Panc1 (cell line): ENCODE data around the gene SIGLEC11. TPM values are rescaled to one million over a fixed set of nuclear protein-coding genes. Genes with fewer than 3 reads are reported as not detected.

Source experiments
- ATAC-seq: fragments of 200-7000 bp; cut with Tn5 transposase; 2 replicates; pipeline ENCODE4 v1.9.1; 2020; ENCODE audit warnings: mild to moderate bottlenecking, moderate library complexity
- BruUV-seq: library from RNA; stranded (reverse); fragments of 400-500 nt; replicated peaks from 2 replicates; lab custom pipeline; 2021; lab: Mats Ljungman, UMichigan
- CTCF ChIA-PET: fragments of 300-600 bp; sonication (Branson Sonifier 250); formaldehyde crosslinking; loops from one replicate; lab custom pipeline; 2022; ENCODE audit warnings: antibody characterized with exemption; lab: Charles Lee
- POLR2A ChIA-PET: fragments of 300-600 bp; sonication (Branson Sonifier 250); formaldehyde crosslinking; loops from one replicate; lab custom pipeline; 2022; ENCODE audit warnings: antibody characterized with exemption; lab: Charles Lee
- DNase-seq: peaks from one replicate; pipeline ENCODE4 v3.0.0-alpha.2; 2010; ENCODE audit warnings: low read depth, low spot score
- H3K27ac ChIP-seq: 2 replicates; pipeline ENCODE4 v1.5.1; 2011; ENCODE audit warnings: mild to moderate bottlenecking, low read length, inconsistent platforms
- H3K27me3 ChIP-seq: fragments of 200-500 bp; sonication (Bioruptor generic); 2 replicates; pipeline ENCODE4 v1.6.0; 2014; ENCODE audit warnings: low read length, inconsistent platforms; ENCODE audit not compliant: control insufficient read depth, insufficient read depth
- H3K36me3 ChIP-seq: fragments of 200-500 bp; sonication (Bioruptor generic); 2 replicates; pipeline ENCODE4 v1.5.1; 2014; ENCODE audit warnings: inconsistent platforms, mild to moderate bottlenecking, low read length, moderate library complexity; ENCODE audit not compliant: control insufficient read depth, insufficient read depth
- H3K4me1 ChIP-seq: 2 replicates; pipeline ENCODE4 v1.5.1; 2011; ENCODE audit warnings: inconsistent platforms, mild to moderate bottlenecking, low read length, moderate library complexity; ENCODE audit not compliant: control insufficient read depth, insufficient read depth
- H3K4me3 ChIP-seq, 2 experiments: 2 replicates each; pipeline ENCODE4 v1.5.1; 2011 to 2012; ENCODE audit warnings: low read depth in 2 of 2, low read length in 2 of 2, mild to moderate bottlenecking in 2 of 2, inconsistent platforms in 1 of 2, moderate library complexity in 1 of 2
- H3K9me3 ChIP-seq: fragments of 200-500 bp; sonication (Bioruptor generic); 2 replicates; pipeline ENCODE4 v1.5.1; 2014; ENCODE audit warnings: low read depth, mild to moderate bottlenecking, inconsistent platforms, low read length, moderate library complexity; ENCODE audit not compliant: control insufficient read depth, insufficient read depth
- CTCF ChIP-seq: fragments of 450-650 bp; IDR thresholded peaks from 2 replicates; pipeline ENCODE4 v1.5.1; 2017; ENCODE audit warnings: mild to moderate bottlenecking
- POLR2AphosphoS5 ChIP-seq: IDR thresholded peaks from 2 replicates; pipeline ENCODE4 v1.6.1; 2012; ENCODE audit warnings: mild to moderate bottlenecking, low read depth, low read length, moderate library complexity
- REST ChIP-seq, 2 experiments: IDR thresholded peaks; 2 replicates each; pipeline ENCODE4 v1.6.1; 2011 to 2012; ENCODE audit warnings: low read depth in 2 of 2, control low read depth in 1 of 2, low read length in 1 of 2, mild to moderate bottlenecking in 1 of 2, moderate library complexity in 1 of 2; ENCODE audit not compliant: insufficient read depth in 1 of 2
- SIN3A ChIP-seq: IDR thresholded peaks from 2 replicates; pipeline ENCODE4 v1.6.1; 2012; ENCODE audit warnings: low read depth, mild to moderate bottlenecking, low read length, moderate library complexity, borderline replicate concordance; ENCODE audit not compliant: insufficient read depth
- TCF7L2 ChIP-seq: IDR thresholded peaks from 2 replicates; pipeline ENCODE4 v1.6.1; 2011; ENCODE audit warnings: mild to moderate bottlenecking, low read depth, low read length, inconsistent platforms
- in situ Hi-C: cut with HindIII; loops from 2 replicates; pipeline ENCODE4 v1.10.0; 2016; ENCODE audit warnings: low sequenced_read_pairs, low pct_unique_long_range_greater_than_20kb
- intact Hi-C: fragments of 100-400 bp; cut with micrococcal nuclease; formaldehyde crosslinking; loops from one replicate; pipeline ENCODE4 v1.10.0; 2022; ENCODE audit not compliant: unreplicated experiment
- total RNA-seq: library from RNA; stranded (reverse); gene quantifications from one replicate; pipeline ENCODE4 v1.2.1, GENCODE V29; 2021; ENCODE audit not compliant: unreplicated experiment

The SIGLEC11 gene
- total RNA-seq, 1 experiment from 2014 or later, result not detected

GRCh38 chr19:49957262-49957915 lies 3.6 kb downstream of the SIGLEC11 start:
- Histone ChIP-seq H3K4me3 (no peak overlapping the region), H3K36me3 (no peaks in the 10 kb centered on the region), H3K27me3 (no peaks in the 10 kb centered on the region), H3K4me1 (no peaks in the 10 kb centered on the region), H3K27ac (no peak overlapping the region), H3K9me3 (no peaks in the 10 kb centered on the region)
- no peak for TF ChIP-seq POLR2AphosphoS5
- TF ChIP-seq CTCF, result no peak
- ATAC-seq (no peak), DNase-seq (no peak)
- intact Hi-C loops, result no loop called here
- no TSS peak for BruUV-seq
- in situ Hi-C loops, result no loop called here
- ChIA-PET CTCF (no interaction called here), POLR2A (no interaction called here)

GRCh38 chr19:49956115-49956495 lies 4.9 kb downstream of the SIGLEC11 start:
- H3K36me3 ChIP-seq, result no peaks in the 10 kb centered on the region
- no peak for DNase-seq
- no peak for TF ChIP-seq REST (IDR thresholded peaks at IDR 0.05; ENCODE audit: insufficient read depth in 1 of 2, low read depth in 2 of 2, low read length in 1 of 2)
- no peak for TF ChIP-seq POLR2AphosphoS5
- no peak for TF ChIP-seq CTCF
- TF ChIP-seq SIN3A, result no peak
- TF ChIP-seq TCF7L2, result no peak
- POLR2A ChIA-PET, result interaction anchor here (0.6 kb wide), 1 partner anchor 9 kb away, joined by 8 read pairs; no protein-coding TSS in a partner anchor
- no peaks in the 10 kb centered on the region for H3K27me3 ChIP-seq
- H3K27ac ChIP-seq, result no peak overlapping the region
- no peak for ATAC-seq
- CTCF ChIA-PET, result no interaction called here
- H3K4me1 ChIP-seq, result no peaks in the 10 kb centered on the region
- no peak overlapping the region for H3K4me3 ChIP-seq
- intact Hi-C loops, result no loop called here
- in situ Hi-C loops, result no loop called here
- no peaks in the 10 kb centered on the region for H3K9me3 ChIP-seq
- no TSS peak for BruUV-seq
